CD8-positive, alpha-beta memory T cell (primary cell): ENCODE measurements around the gene TEX10. TPM values are rescaled to one million over a fixed set of nuclear protein-coding genes. Genes with fewer than 3 reads are reported as not detected.

Experiments used
- CTCF ChIA-PET: fragments of 350-600 bp; sonication (Branson Sonifier 250); formaldehyde crosslinking; loops from one replicate; lab custom pipeline; 2021; ENCODE audit warnings: antibody characterized with exemption; lab: Charles Lee
- POLR2A ChIA-PET: fragments of 350-600 bp; sonication (Branson Sonifier 250); formaldehyde crosslinking; loops from one replicate; lab custom pipeline; 2021; ENCODE audit warnings: antibody characterized with exemption; lab: Charles Lee
- DNase-seq, 5 donors: peaks; one replicate each; pipeline versions ENCODE4 v3.0.0 to v3.0.0-alpha.2; 2020 to 2022; ENCODE audit warnings: mixed read lengths in 1 of 5
- H3K27ac ChIP-seq: one replicate; pipeline ENCODE4 v1.7.0; 2013; ENCODE audit warnings: low read depth, mild to moderate bottlenecking, low read length, moderate library complexity
- H3K27me3 ChIP-seq: 2 replicates; pipeline ENCODE4 v1.7.0; 2013; ENCODE audit warnings: low read length, mild to moderate bottlenecking; ENCODE audit not compliant: insufficient read depth, poor library complexity, severe bottlenecking
- H3K36me3 ChIP-seq: 2 replicates; pipeline ENCODE4 v1.7.0; 2013; ENCODE audit warnings: mild to moderate bottlenecking, low read length, moderate library complexity; ENCODE audit not compliant: insufficient read depth
- H3K4me1 ChIP-seq: 2 replicates; pipeline ENCODE4 v1.7.0; 2013; ENCODE audit warnings: mild to moderate bottlenecking, low read length, moderate library complexity; ENCODE audit not compliant: insufficient read depth
- H3K4me3 ChIP-seq: 2 replicates; pipeline ENCODE4 v1.7.0; 2013; ENCODE audit warnings: mild to moderate bottlenecking, low read length
- H3K9me3 ChIP-seq: 2 replicates; pipeline ENCODE4 v1.7.0; 2013; ENCODE audit warnings: mild to moderate bottlenecking, low read length
- H3K27ac Mint-ChIP-seq, 8 donors: one replicate each; pipeline ENCODE4 v1.8.0; 2020 to 2021; ENCODE audit warnings: mixed read lengths in 8 of 8, mild to moderate bottlenecking in 6 of 8, inconsistent platforms in 3 of 8, moderate library complexity in 3 of 8
- H3K27me3 Mint-ChIP-seq, 2 donors: one replicate each; pipeline ENCODE4 v1.8.0; 2020 to 2021; ENCODE audit warnings: mixed read lengths in 2 of 2, mild to moderate bottlenecking in 1 of 2, moderate library complexity in 1 of 2
- H3K36me3 Mint-ChIP-seq, 3 donors: one replicate each; pipeline ENCODE4 v1.8.0; 2020 to 2021; ENCODE audit warnings: mixed read lengths in 3 of 3, inconsistent platforms in 1 of 3, mild to moderate bottlenecking in 1 of 3
- H3K4me1 Mint-ChIP-seq, 3 donors: one replicate each; pipeline ENCODE4 v1.8.0; 2020 to 2021; ENCODE audit warnings: mixed read lengths in 3 of 3, inconsistent platforms in 1 of 3, mild to moderate bottlenecking in 1 of 3
- H3K4me3 Mint-ChIP-seq, 7 donors: one replicate each; pipeline ENCODE4 v1.8.0; 2020 to 2021; ENCODE audit warnings: mixed read lengths in 7 of 7, mild to moderate bottlenecking in 6 of 7, moderate library complexity in 4 of 7, inconsistent platforms in 2 of 7
- H3K9me3 Mint-ChIP-seq, 5 donors: one replicate each; pipeline ENCODE4 v1.8.0; 2020 to 2022; ENCODE audit warnings: mixed read lengths in 5 of 5, mild to moderate bottlenecking in 3 of 5, moderate library complexity in 2 of 5, inconsistent platforms in 1 of 5
- polyA plus RNA-seq: library from polyadenylated mRNA; unstranded; fragments of 300-500 nt; fragmentation: Illumina TruSeq; gene quantifications from one replicate; pipeline ENCODE4 v1.2.3, GENCODE V29; 2021
- total RNA-seq, 2 experiments: library from RNA; stranded (reverse); gene quantifications; one replicate each; pipeline ENCODE4 v1.2.3, GENCODE V29; 2021

The TEX10 gene
- total and polyA plus RNA-seq, 3 experiments from 2014 or later = 11.6 to 34.1 (median 31.3) TPM

GRCh38 chr9:100309992-100310391 is 42.8 kb downstream of the TEX10 start:
- no peak overlapping the region for H3K4me3 Mint-ChIP-seq
- no peak for DNase-seq
- no peaks in the 10 kb centered on the region for H3K4me1 ChIP-seq
- no peak overlapping the region for H3K27ac ChIP-seq
- peaks cover 23 to 56% (median 35%) of the 10 kb centered on the region in 3 donors for H3K4me1 Mint-ChIP-seq
- ChIA-PET POLR2A (no interaction called here), CTCF (no interaction called here)
- H3K36me3 Mint-ChIP-seq = peaks cover 20 to 74% (median 39%) of the 10 kb centered on the region in 3 donors
- no peaks in the 10 kb centered on the region for H3K27me3 Mint-ChIP-seq
- H3K9me3 ChIP-seq = no peaks in the 10 kb centered on the region
- peak overlapping the region in 2 of 8 donors; percentile 25 to 37 for H3K27ac Mint-ChIP-seq
- no peaks in the 10 kb centered on the region for H3K9me3 Mint-ChIP-seq
- H3K27me3 ChIP-seq = no peaks in the 10 kb centered on the region
- H3K36me3 ChIP-seq = peaks cover 12% of the 10 kb centered on the region
- H3K4me3 ChIP-seq = no peak overlapping the region

- Histone ChIP-seq H3K4me1 (no peaks in the 10 kb centered on the region), H3K4me3 (no peak overlapping the region), H3K27ac (no peak overlapping the region), H3K36me3 (peaks cover 10% of the 10 kb centered on the region), H3K27me3 (no peaks in the 10 kb centered on the region), H3K9me3 (no peaks in the 10 kb centered on the region)
- Mint-ChIP-seq H3K9me3 (no peaks in the 10 kb centered on the region), H3K27me3 (no peaks in the 10 kb centered on the region), H3K4me3 (no peak overlapping the region), H3K27ac (peak overlapping the region in 5 of 8 donors; percentile 14 to 88 (median 37)), H3K4me1 (peaks cover 16 to 54% (median 34%) of the 10 kb centered on the region in 3 donors), H3K36me3 (peaks cover 13 to 75% (median 39%) of the 10 kb centered on the region in 3 donors)
- no peak for DNase-seq
- CTCF ChIA-PET = no interaction called here
- POLR2A ChIA-PET = no interaction called here
Observed at GRCh38 chr9:100308965-100309564, 43.7 kb downstream of the TEX10 start.

DNA sequence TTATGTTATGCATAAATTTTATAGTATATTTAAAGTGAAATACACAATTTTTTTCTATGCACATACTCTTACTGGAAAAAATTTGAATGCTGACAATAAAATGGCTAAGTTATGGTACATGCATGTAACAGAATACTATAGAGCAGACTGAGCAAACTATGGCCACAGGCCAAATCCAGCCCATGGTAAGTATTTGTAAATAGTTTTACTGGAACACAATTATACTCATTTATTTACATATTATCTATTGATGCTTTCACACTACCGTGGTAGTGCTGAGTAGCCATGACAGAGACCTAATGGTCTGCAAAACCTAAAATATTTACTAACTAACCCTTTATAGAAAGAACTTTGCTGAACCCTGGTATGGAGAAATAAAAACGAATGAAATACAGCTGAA is 45.7 kb downstream of the TEX10 start:
- H3K4me1 Mint-ChIP-seq = peaks cover 18 to 46% (median 33%) of the 10 kb centered on the region in 3 donors
- no peak for DNase-seq
- peaks cover 13 to 88% (median 49%) of the 10 kb centered on the region in 3 donors for H3K36me3 Mint-ChIP-seq
- CTCF ChIA-PET = no interaction called here
- Histone ChIP-seq H3K27me3 (no peaks in the 10 kb centered on the region), H3K4me1 (no peaks in the 10 kb centered on the region), H3K4me3 (no peak overlapping the region), H3K36me3 (peaks cover 14% of the 10 kb centered on the region), H3K9me3 (no peaks in the 10 kb centered on the region), H3K27ac (no peak overlapping the region)
- H3K4me3 Mint-ChIP-seq = no peak overlapping the region
- no peaks in the 10 kb centered on the region for H3K27me3 Mint-ChIP-seq
- peak overlapping the region in 1 of 8 donors; percentile 29 for H3K27ac Mint-ChIP-seq
- H3K9me3 Mint-ChIP-seq = no peaks in the 10 kb centered on the region
- POLR2A ChIA-PET = no interaction called here

GRCh38 chr9:100306283-100306682 is 46.5 kb downstream of the TEX10 start:
- Histone ChIP-seq H3K36me3 (peaks cover 17% of the 10 kb centered on the region), H3K27me3 (no peaks in the 10 kb centered on the region), H3K4me3 (no peak overlapping the region), H3K4me1 (no peaks in the 10 kb centered on the region), H3K9me3 (no peaks in the 10 kb centered on the region), H3K27ac (no peak overlapping the region)
- Mint-ChIP-seq H3K9me3 (no peaks in the 10 kb centered on the region), H3K36me3 (peaks cover 13 to 89% (median 47%) of the 10 kb centered on the region in 3 donors), H3K4me1 (peaks cover 11 to 38% (median 25%) of the 10 kb centered on the region in 3 donors), H3K27ac (peak overlapping the region in 6 of 8 donors; percentile 33 to 59 (median 51)), H3K27me3 (no peaks in the 10 kb centered on the region), H3K4me3 (no peak overlapping the region)
- DNase-seq = no peak
- ChIA-PET POLR2A (no interaction called here), CTCF (no interaction called here)

DNA sequence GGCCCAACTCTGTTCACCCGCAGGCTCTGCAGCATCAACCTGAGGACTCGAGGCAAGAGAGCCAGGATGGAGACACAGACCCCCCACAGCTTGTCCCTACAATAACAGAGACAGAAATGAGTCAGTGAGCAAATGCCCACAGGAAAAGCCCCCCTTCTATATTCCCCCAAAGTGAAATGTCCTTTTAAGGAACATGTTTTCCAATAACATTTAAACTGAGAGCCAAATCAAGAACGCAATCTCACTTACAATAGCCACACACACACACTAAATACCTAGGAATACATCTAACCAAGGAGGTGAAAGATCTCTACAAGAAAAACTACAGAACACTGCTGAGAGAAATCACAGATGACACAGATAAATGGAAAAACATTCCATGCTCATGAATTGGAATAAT is 49.0 kb downstream of the TEX10 start:
- Mint-ChIP-seq H3K36me3 (peaks cover 4 to 91% (median 41%) of the 10 kb centered on the region in 3 donors), H3K27ac (peak overlapping the region in 6 of 8 donors; percentile 2 to 68 (median 40)), H3K4me3 (no peak overlapping the region), H3K4me1 (peaks cover 10 to 22% (median 17%) of the 10 kb centered on the region in 3 donors), H3K27me3 (no peaks in the 10 kb centered on the region), H3K9me3 (no peaks in the 10 kb centered on the region)
- no peaks in the 10 kb centered on the region for H3K9me3 ChIP-seq
- no peaks in the 10 kb centered on the region for H3K4me1 ChIP-seq
- H3K27ac ChIP-seq = no peak overlapping the region
- ChIA-PET POLR2A (no interaction called here), CTCF (no interaction called here)
- H3K27me3 ChIP-seq = no peaks in the 10 kb centered on the region
- no peak for DNase-seq
- peaks cover 6% of the 10 kb centered on the region for H3K36me3 ChIP-seq
- no peak overlapping the region for H3K4me3 ChIP-seq

- Mint-ChIP-seq H3K27me3 (no peaks in the 10 kb centered on the region), H3K4me3 (no peak overlapping the region), H3K4me1 (peaks cover 0 to 2% (median 0%) of the 10 kb centered on the region in 3 donors), H3K36me3 (peaks cover 4 to 92% (median 35%) of the 10 kb centered on the region in 3 donors), H3K9me3 (no peaks in the 10 kb centered on the region), H3K27ac (peak overlapping the region in 5 of 8 donors; percentile 1 to 83 (median 35))
- Histone ChIP-seq H3K36me3 (peaks cover 6% of the 10 kb centered on the region), H3K9me3 (no peaks in the 10 kb centered on the region), H3K27me3 (no peaks in the 10 kb centered on the region), H3K4me1 (no peaks in the 10 kb centered on the region), H3K27ac (no peak overlapping the region), H3K4me3 (no peak overlapping the region)
- DNase-seq = no peak
- POLR2A ChIA-PET = no interaction called here
- CTCF ChIA-PET = no interaction called here
Observed at GRCh38 chr9:100298378-100298777, 54.4 kb downstream of the TEX10 start.

DNA sequence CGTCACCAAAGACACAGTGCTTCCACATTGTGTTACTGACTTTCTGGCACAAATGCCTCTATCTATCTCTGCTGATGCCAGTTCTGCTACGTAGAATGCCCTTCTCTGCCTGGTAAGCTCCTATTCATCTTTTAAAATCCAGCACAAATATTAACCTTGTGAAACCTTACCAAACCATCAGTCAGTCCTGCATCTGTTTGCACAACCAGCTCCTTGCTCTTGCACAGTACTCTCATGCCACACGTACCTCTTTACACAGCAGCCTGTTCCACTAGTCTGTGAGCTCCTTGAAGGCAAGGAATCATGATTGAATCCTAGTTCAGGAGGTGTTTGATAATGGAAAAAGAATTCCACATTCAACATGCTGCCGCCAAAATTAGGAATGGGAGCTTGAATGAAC is 56.3 kb downstream of the TEX10 start:
- POLR2A ChIA-PET = no interaction called here
- Mint-ChIP-seq H3K27me3 (no peaks in the 10 kb centered on the region), H3K4me1 (peaks cover 0 to under 1% (median 0%) of the 10 kb centered on the region in 3 donors), H3K4me3 (no peak overlapping the region), H3K27ac (peak overlapping the region in 2 of 8 donors; percentile 4 to 14), H3K36me3 (peaks cover 5 to 92% (median 33%) of the 10 kb centered on the region in 3 donors), H3K9me3 (no peaks in the 10 kb centered on the region)
- Histone ChIP-seq H3K4me1 (no peaks in the 10 kb centered on the region), H3K9me3 (no peaks in the 10 kb centered on the region), H3K27ac (no peak overlapping the region), H3K4me3 (no peak overlapping the region), H3K36me3 (peaks cover 10% of the 10 kb centered on the region), H3K27me3 (no peaks in the 10 kb centered on the region)
- CTCF ChIA-PET = interaction anchor here (0.7 kb wide), 1 partner anchor 591 kb away, joined by 3 read pairs; no protein-coding TSS in a partner anchor
- DNase-seq = no peak

DNA sequence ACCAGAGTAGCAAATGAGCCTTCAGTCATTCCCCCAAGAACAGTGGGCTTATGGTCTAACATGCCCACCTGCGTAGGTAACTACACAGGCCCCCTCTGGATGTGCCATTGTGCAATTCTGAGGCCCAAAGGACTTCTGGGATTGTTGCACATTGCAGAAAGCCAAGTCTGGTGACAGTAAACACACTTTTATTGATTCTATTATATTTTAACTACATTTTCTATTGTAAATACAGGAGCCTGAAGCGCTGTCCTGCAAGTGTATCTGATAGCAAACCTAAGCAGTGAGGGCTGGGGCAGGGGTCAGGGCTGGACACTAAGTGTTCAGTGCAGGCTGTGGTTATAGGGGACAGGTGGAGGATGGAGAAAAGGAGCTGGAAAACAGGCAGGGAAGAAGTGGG is 57.5 kb downstream of the TEX10 start:
- Histone ChIP-seq H3K36me3 (peaks cover 10% of the 10 kb centered on the region), H3K9me3 (no peaks in the 10 kb centered on the region), H3K27ac (no peak overlapping the region), H3K4me1 (no peaks in the 10 kb centered on the region), H3K4me3 (no peak overlapping the region), H3K27me3 (no peaks in the 10 kb centered on the region)
- CTCF ChIA-PET = no interaction called here
- Mint-ChIP-seq H3K4me3 (no peak overlapping the region), H3K27ac (peak overlapping the region in 3 of 8 donors; percentile 13 to 44 (median 19)), H3K36me3 (peaks cover 9 to 87% (median 29%) of the 10 kb centered on the region in 3 donors), H3K4me1 (peaks cover 0 to 2% (median 0%) of the 10 kb centered on the region in 3 donors), H3K9me3 (no peaks in the 10 kb centered on the region), H3K27me3 (no peaks in the 10 kb centered on the region)
- POLR2A ChIA-PET = no interaction called here
- DNase-seq = no peak
